GM19043 (cell line): ENCODE measurements around the gene CHMP1A.
"Not testable (repeated sequence)": the region's sequence is repeated elsewhere in the genome, so short reads cannot be mapped to it uniquely, and the experiment has no call there.

Source experiments
- ATAC-seq: cut with Tn5 transposase; IDR thresholded peaks from one replicate; pipeline ENCODE4 v1.9.1; 2021; ENCODE audit warnings: low read depth; ENCODE audit not compliant: unreplicated experiment

CHMP1A gene

GRCh38 chr16:89661215-89661614 lies 3.7 kb upstream of the CHMP1A start:
- no peak for ATAC-seq

- no peak for ATAC-seq
Measured at GRCh38 chr16:89660146-89660545, 2.6 kb upstream of the CHMP1A start.

GRCh38 chr16:89658221-89658879 lies 842 bp upstream of the CHMP1A start:
- no peak for ATAC-seq

- ATAC-seq: no peak
Measured at GRCh38 chr16:89656435-89657121, 930 bp downstream of the CHMP1A start.

- ATAC-seq: no peak
Measured at GRCh38 chr16:89655062-89655643, 2.4 kb downstream of the CHMP1A start.

- no peak for ATAC-seq
Measured at GRCh38 chr16:89653656-89654295, 3.7 kb downstream of the CHMP1A start.

- ATAC-seq: no peak
Measured at GRCh38 chr16:89651584-89651983, 5.9 kb downstream of the CHMP1A start.

- ATAC-seq: no peak
Measured at GRCh38 chr16:89646906-89647305, 10.6 kb downstream of the CHMP1A start.

- ATAC-seq: no peak
Measured at GRCh38 chr16:89646270-89646669, 11.2 kb downstream of the CHMP1A start.

- no peak for ATAC-seq
Measured at GRCh38 chr16:89645122-89645521, 12.4 kb downstream of the CHMP1A start.

- ATAC-seq: no peak
Measured at GRCh38 chr16:89643769-89644300, 13.7 kb downstream of the CHMP1A start.

- no peak for ATAC-seq
Measured at GRCh38 chr16:89642574-89642973, 14.9 kb downstream of the CHMP1A start.

- ATAC-seq: no peak
Measured at GRCh38 chr16:89641458-89642119, 15.9 kb downstream of the CHMP1A start.

- ATAC-seq: no peak
Measured at GRCh38 chr16:89639385-89639784, 18.1 kb downstream of the CHMP1A start.

GRCh38 chr16:89638455-89638854 lies 19.1 kb downstream of the CHMP1A start:
- no peak for ATAC-seq

GRCh38 chr16:89637379-89637778 lies 20.1 kb downstream of the CHMP1A start:
- ATAC-seq: no peak

GRCh38 chr16:89636663-89637062 lies 20.8 kb downstream of the CHMP1A start:
- no peak for ATAC-seq

GRCh38 chr16:89634463-89635385 lies 22.8 kb downstream of the CHMP1A start:
- not testable (repeated sequence) for ATAC-seq

- ATAC-seq: no peak
Measured at GRCh38 chr16:89633064-89633631, 24.4 kb downstream of the CHMP1A start.
